Cardiac fibroblast (primary cell): Measurements from ENCODE around the gene SMIM35.

Experiments
- DNase-seq, 2 donors: peaks; one replicate each; pipeline versions ENCODE4 v3.0.0 to v3.0.0-alpha.2; 2010; ENCODE audit warnings: low read depth in 2 of 2
- H3K4me3 ChIP-seq, 2 donors: replicated peaks in 1 of 2; 1 replicate in 1 of 2; 2 replicates in 1 of 2; pipeline ENCODE4 v1.5.1; 2011; ENCODE audit warnings: low read depth in 2 of 2, low read length in 2 of 2, mild to moderate bottlenecking in 2 of 2, moderate library complexity in 1 of 2
- TF ChIP-seq, protein P1 (sequence below): IDR thresholded peaks from one replicate; pipeline ENCODE4 v1.5.1; 2011; ENCODE audit warnings: low read depth, mild to moderate bottlenecking, low read length, inconsistent platforms

SMIM35 gene

DNA sequence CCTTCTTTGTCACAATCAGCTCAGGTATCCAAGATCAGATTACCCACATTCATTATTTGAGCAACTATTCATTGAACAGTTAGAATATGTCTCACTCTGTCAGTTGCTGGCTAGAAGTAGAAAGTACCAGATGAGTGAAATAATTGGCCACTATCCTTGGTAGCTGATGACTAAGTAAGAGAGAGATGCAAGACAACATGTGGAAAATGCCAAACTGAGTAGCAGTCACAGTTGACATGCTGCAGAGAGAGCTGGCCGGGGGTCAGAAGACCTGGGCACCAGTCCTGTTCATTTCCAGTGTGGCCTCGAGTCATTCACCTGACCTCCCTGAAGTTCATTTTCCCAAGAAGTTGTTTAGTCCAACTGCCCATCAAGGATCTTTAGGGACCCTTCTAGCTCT lies 22.5 kb upstream of the SMIM35 start:
- TF ChIP-seq, protein P1, sequence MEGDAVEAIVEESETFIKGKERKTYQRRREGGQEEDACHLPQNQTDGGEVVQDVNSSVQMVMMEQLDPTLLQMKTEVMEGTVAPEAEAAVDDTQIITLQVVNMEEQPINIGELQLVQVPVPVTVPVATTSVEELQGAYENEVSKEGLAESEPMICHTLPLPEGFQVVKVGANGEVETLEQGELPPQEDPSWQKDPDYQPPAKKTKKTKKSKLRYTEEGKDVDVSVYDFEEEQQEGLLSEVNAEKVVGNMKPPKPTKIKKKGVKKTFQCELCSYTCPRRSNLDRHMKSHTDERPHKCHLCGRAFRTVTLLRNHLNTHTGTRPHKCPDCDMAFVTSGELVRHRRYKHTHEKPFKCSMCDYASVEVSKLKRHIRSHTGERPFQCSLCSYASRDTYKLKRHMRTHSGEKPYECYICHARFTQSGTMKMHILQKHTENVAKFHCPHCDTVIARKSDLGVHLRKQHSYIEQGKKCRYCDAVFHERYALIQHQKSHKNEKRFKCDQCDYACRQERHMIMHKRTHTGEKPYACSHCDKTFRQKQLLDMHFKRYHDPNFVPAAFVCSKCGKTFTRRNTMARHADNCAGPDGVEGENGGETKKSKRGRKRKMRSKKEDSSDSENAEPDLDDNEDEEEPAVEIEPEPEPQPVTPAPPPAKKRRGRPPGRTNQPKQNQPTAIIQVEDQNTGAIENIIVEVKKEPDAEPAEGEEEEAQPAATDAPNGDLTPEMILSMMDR, result no peak
- peak; percentile 9 to 11 for DNase-seq
- H3K4me3 ChIP-seq, result no peak overlapping the region

DNA sequence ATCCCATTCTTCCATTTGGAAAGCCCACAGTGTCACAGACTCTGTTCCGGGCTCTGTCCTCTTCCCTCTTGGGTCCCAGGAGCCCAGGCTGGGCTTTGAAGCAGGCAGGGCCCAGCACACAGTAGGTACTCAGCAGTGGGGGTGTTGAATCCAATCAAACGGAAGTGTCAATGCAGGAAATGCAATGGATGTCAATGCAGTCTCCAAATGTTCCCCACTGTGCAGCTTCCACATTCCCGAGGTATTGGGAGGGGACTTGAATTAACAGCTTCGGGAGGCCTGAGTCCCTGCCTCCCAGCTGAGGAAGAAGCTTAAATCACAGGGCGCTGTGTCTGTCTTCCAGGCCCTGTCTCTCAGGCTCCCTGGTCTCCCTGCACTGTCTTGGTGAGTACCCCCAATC lies 21.8 kb upstream of the SMIM35 start:
- H3K4me3 ChIP-seq, result no peak overlapping the region
- TF ChIP-seq, protein P1, result no peak
- no peak for DNase-seq

DNA sequence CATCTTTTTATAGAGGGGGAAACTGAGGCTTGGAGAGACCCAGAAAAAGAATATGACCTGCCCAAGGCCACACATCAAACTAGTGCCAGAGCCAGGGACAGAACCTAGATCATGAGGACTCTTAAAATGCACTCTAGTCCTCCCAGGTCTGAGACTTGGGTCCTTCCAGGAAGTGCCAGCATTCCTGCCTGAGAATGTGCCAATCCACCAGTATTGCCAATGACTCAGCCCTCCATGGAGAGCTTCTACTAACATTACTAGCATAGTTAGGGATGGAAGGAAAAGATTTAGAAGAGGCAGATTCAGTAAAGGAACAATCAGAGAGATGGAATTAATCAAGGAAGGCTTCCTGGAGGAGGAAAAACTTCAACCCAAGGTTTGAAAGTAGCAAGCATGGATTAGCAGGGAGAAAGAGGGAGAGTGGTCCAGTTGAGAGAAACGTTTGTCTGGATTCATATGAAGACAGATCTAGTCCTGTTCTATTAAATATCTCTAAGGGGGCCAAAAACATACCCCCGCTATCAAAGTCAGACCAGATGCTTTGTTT lies 20.1 kb upstream of the SMIM35 start:
- peak in 1 of 2 donors; percentile 3 for DNase-seq
- TF ChIP-seq, protein P1, result no peak

DNA sequence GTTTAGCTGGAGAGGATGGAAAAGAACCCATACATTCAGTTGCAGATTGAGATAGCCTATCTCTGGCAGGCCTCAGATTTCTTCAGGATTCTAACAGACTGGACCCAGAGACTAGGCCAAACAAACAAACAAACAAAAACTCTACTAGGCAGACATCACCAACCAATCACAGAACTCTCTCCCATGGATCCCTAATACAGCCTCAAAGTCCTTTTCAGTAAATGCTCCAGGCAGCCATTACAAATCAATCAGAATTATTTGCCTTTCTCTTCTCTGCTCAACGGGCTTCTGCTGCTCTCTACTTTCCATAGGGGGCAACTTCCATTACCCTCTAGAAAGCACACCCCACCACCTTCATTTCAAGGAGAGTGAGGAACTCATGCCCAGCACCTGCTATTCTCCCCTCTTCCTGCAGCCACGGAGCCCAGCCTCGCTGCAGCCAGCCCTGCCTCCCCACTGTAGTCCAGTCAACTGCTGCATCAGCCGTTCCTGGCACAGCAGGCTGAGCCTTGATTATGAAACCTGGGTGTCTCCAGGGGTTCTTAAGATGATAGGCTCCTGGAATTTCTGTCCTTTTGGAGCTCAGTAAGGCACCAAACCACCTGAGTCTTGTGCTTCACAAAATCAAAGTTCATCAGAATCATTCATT lies 19.0 kb upstream of the SMIM35 start:
- TF ChIP-seq, protein P1, result no peak
- H3K4me3 ChIP-seq, result no peak overlapping the region
- no peak for DNase-seq

More for the DNA sequence above, 20.1 kb upstream of the SMIM35 start:
- no peak overlapping the region for H3K4me3 ChIP-seq

DNA sequence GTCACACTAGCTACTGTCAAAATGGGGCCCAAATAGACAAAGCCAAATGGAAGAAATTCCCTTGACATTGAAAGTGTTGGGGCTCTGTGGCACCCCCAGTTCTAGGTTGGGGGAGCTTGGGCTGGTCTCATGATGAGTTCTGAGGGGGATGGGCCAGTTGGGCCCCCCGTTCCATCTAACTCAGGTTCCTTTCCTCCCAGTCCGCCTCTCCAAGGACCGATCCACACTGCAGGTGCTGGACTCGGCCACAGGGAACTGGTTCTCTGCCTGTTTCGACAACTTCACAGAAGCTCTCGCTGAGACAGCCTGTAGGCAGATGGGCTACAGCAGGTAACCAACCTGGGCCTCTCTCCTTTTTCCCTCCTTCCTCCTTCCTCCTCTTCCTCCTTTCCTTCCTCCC lies 17.7 kb upstream of the SMIM35 start:
- no peak for DNase-seq
- TF ChIP-seq, protein P1, result no peak
- no peak overlapping the region for H3K4me3 ChIP-seq

DNA sequence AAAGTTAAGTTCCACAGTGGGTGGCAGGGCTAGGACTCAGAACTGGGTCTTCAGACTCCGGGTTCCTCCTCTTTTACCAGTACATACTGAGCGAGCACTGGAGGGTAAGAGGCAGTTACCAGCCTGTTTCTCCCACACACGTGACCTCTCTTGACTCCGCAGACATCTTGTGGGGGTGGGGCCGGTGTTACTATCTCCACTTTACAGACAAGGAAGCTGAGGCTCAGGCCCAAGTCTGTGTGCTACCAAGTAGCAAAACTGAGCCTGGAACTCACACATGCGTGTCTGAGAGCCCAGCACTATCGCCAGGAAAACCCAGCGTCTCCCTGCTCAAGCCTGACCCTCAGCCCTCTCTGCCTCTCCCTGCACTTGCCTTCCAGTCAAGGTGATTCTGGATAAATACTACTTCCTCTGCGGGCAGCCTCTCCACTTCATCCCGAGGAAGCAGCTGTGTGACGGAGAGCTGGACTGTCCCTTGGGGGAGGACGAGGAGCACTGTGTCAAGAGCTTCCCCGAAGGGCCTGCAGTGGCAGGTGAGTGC lies 16.0 kb upstream of the SMIM35 start:
- no peak overlapping the region for H3K4me3 ChIP-seq
- TF ChIP-seq, protein P1, result no peak
- no peak for DNase-seq
